Left lobe of liver (tissue), 2 donors: Measurements from ENCODE around the gene STAG3. TPM values are rescaled to one million over a fixed set of nuclear protein-coding genes. Genes with fewer than 3 reads are reported as not detected.
"Not testable (repeated sequence)": the region's sequence is repeated elsewhere in the genome, so short reads cannot be mapped to it uniquely, and the experiment has no call there.

Source experiments
- ATAC-seq: fragments of 200-7000 bp; cut with Tn5 transposase; one replicate; pipeline ENCODE4 v1.9.1; 2020; ENCODE audit warnings: mild to moderate bottlenecking, moderate library complexity
- DNase-seq: peaks from one replicate; pipeline ENCODE4 v3.0.0-alpha.2; 2020; ENCODE audit warnings: low spot score
- total RNA-seq: library from RNA; stranded (reverse); gene quantifications from one replicate; pipeline ENCODE4 v1.2.1, GENCODE V29; 2021
- donor health status: DM: no; HTN: no; CAD: no; lungs with moderate emphysema.
- donor health status: DM: no; HTN: yes; CAD: no.

Gene STAG3
- total RNA-seq, 1 donor from 2014 or later = 3.1 TPM

DNA sequence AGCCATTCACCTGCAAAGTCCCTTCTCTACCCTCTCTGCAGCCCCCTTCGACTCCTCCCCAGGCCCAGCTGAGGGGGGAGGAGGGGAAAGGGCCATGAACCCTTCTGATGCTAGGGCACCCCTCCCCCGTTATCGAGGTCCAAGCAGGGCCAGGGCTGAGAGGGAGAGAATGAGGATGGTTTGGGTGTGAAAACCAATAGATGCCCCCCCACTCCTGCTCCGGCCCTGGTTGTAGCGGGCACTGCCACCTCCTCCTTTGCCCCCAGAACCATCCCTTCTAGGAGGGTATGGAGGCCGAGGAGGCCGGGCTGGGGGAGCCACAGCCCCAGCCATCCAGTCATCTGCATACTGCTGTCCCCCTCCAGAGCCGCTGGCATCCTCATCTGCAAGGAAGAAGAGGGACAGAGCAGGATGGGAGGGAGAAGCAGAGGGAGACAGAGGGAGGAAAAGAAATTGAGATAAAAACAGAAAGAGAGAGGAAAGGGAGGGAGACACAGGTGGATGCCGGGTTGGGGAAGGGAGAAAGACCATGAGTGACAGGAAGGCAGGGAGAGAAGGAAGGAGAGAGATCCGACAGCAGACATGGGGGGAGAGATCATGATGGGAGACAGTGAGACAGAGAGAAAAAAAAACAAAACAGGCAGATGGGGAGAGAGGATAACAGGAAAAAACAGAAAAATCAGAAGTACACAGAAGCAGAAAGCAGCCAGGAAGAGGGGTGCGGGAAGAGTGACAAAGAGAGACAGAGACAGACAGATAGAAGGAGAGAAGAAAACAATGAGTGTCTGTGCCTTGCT, 7.4 kb upstream of the STAG3 start:
- no peak for DNase-seq
- ATAC-seq = no peak

DNA sequence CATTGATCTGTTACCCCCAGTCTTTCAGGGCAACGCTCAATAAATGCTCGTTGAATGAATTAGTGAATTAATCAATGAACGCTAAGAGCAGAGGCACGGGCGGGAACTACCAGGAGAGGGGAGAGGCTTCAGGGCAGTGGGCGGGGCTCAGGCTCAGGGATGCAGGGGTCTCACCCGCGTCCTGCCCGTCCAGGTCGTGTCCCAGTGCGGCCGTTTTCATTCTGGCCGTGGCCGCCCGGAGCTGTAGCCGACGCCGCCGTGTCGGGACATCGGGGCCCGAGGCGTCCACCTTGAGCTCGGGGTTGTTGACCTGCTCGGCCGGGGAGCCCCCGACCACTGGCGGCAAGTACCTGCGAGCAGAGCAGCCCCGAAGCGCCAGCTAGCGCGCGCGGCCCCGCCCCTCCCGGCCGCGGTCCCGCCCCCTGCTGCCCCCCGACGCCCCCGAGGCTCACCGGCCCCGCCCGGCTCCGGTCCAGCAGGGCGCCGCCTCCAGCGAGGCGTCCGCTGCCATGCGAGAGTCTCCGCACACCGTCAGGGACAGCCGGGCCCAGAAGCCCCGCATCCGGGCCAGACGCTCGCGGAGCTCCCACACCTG, 6.5 kb upstream of the STAG3 start:
- DNase-seq (no peak), ATAC-seq (peak; percentile 44)

DNA sequence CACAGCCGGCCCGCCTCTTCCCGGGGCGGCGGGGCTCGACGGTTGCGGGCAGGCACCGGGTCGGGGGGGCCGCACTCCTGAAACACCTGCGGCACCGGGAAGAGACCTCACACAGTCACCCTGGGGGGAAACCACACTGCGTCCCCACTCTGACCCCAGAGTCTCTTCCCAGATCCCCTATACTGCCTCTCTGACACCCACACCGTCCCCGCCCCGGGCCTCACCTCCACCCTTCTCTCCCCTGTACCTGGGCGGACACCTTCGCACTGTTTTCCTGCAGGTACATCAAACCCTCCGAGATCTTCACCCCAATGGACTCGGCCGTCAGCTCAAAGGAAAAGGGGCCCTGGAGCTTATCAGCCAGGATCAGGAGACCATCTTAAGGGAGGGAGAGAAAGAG, 5.9 kb upstream of the STAG3 start:
- ATAC-seq (no peak), DNase-seq (no peak)

DNA sequence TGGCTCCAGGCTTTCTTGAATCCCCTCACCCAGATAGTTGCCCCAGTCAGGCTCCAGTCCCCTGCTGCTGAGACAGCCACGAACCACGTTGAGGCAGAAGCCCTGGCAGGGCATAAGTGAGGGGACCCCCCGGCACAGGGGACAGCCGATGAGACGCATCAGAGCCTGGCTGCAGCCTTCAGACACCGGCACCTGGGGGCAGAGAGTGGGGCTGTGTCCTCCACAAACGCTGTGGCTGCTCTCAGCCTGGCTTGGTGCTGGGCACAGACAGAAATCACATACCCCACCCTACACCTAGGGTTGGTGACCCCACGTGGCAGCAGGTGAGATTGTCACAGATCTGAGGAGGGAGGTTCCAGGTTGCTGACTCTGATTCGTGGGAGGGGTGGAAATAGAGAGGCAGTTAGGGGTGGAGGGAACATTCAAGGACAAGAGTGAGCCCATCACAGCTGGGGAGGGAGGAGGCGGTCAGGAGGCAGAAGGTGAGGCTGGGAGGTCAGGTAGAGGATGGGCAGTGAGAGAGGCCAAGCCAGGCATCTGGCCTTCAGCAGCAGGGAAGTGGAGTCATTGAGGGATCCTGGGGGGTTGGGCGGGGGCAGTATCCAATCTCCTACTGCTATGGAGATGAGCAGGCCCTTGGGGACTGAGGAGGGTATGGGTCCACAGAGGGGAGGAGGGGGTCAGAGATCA, 3.8 kb upstream of the STAG3 start:
- ATAC-seq = no peak
- DNase-seq = no peak

DNA sequence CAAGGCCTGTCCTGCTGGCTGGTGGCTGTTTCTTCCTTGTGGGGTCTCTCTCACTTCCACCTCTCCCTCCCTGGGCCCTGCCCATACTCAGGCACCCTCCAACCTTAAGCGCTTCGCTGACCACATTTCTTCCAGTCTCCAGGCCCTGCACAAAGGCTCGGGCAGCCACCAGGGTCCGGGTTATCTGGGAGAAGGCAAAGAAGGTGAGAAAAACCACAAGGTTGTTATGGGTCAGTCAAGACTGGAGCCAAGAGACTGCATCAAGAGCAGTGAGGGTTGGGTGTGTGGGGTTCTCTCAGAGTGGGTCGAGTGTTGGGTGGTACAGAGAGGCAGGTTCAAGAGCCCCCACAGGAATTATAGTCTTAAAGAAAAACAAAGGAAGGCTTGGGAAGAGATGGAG, 3.1 kb upstream of the STAG3 start:
- no peak for DNase-seq

DNA sequence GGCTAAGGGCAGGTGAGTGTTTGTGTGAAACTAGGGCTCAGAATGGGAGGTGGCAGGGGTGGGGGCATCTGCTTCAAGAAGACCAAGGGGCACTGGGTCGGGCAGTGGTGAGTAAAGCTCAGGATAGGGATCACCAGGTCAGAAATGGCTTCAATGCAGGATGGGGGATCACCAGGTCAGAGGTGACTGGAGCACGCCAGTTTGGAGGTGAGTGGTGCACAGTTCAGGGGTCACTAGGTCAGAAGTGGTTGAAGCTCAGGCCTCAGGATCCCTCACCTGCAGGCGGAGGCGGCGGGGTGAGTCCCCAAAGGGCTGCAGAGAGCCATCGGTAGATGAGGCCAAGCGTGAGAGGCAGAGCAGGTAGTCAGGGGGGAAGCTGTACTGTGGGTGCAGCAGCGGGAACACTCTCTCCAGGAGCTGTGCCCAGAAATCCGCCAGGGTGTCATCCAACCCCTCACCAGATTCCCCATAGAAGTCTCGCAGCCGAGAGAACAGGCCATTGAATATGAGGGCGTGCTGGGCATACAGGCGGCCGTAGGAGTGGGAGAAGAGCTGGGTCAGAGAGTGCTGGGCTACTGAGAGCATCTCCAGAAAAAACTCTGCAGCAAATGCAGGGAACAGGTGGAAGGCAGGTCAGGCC, 2.3 kb upstream of the STAG3 start:
- no peak for DNase-seq

More for the DNA sequence above, 3.1 kb upstream of the STAG3 start:
- no peak for ATAC-seq

DNA sequence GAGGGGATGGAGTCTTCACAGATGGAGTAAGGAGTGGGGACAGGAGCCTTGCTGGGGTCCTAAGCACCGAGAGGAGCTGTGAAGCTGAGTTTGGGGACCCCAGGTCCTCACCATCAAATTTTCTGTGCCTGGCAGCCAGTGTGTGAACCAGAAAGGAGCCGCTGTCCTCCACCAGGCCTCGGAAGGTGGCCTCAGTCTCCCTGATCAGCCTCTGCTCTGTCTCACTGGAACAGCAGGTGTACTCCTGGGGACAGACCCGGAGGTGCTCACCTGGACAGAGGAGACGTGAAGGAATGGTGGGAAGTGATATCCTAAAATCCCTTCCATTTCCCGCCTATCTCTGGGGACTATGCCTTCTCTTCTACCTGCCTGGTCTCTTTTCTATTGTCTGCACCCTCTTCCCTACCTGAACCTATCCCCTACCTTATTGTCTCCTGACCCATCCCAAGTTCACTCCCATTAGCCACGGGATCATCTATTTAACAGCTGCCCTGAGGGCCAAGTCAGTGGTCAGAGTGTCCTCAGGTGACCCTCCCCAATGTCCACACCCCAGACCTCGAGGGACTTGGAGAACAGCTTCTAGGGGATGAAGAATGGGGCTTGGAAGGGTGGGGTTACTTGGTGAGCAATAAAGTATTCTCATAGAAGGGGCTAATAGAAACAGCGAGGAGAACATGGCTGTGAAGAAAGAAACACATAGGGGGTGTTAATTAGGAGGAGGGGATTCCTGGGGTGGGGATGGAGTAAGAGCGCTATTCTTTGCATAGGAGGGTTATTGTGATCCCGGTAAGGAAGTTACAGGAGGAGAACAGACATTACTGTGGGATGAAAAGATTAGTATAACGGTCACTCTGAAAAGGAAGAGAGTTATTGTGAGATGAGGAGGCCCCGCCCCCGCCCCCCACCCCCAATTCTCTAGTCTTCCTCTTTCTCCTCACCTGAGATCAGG, 1.3 kb upstream of the STAG3 start:
- DNase-seq (no peak), ATAC-seq (no peak)

More for the DNA sequence above, 2.3 kb upstream of the STAG3 start:
- no peak for ATAC-seq

DNA sequence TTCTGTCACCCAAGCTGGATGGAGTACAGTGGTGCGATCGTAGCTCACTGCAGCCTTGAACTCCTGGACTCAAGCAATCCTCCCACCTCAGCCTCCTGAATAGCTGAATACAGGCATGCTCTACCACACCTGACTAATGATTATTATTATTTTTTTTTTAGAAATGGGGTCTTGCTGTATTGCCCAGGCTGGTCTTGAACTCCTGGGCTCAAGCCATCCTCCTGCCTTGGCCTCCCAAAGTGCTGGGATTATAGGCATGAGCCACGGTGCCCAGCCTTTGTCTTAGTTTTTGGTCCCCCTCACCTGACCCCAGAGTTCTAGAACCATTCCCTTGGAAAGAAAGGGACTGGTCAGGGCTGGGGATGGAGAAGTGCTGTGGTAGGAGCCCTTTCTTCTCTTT, 2.4 kb downstream of the STAG3 start:
- not testable (repeated sequence) for ATAC-seq, DNase-seq

DNA sequence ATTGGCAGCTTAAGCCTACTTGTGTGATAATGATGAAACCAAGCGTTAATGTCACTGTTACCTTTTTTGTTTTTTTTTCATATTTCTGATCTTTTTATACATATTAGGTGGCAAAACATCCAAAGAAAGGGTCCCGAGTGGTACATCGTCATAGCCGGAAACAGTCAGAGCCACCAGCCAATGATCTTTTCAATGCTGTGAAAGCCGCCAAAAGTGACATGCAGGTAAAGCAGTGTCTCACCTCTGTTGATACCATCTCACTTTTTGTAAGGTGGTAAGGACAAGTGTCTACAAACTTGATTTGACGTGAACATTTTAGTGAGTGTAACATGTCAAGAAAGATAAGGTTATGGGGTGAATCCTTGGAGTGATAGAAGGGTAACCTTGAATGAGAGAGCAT, 4.9 kb downstream of the STAG3 start:
- not testable (repeated sequence) for DNase-seq, ATAC-seq

DNA sequence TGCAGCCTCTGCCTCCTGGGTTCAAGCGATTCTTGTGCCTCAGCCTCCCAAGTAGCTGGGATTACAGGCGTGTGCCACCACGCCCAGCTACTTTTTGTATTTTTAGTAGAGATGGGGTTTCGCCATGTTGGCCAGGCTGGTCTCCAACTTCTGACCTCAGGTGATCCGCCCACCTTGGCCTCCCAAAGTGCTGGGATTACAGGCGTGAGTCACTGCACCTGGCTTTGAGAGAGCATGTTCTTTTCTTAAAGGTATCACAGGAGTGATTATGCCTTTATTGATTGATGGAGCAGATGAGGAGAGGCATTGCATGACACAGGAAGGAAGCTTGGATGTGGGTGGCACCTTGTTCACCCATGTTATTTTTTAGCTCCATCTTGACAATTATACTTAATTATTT, 5.4 kb downstream of the STAG3 start:
- not testable (repeated sequence) for ATAC-seq, DNase-seq

DNA sequence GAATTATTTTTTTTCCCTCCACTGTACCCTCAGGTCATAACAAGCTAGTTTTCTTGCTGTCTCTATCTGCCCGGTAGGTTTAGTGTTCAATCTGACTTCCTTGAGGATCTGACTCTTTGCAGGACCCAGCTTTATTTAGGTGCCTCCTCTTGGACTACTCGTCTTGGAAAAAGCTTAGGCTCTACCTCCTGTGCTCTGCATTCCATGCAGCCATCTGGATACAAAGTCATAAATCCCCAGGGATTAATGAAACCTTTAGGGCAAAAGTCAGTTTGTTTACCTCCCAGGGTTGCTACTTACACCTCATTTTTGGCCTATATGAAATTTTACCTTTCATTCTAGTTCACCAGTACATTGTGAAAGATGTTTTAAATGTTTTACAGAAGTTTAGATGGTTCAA, 8.0 kb downstream of the STAG3 start:
- DNase-seq (no peak), ATAC-seq (no peak)

DNA sequence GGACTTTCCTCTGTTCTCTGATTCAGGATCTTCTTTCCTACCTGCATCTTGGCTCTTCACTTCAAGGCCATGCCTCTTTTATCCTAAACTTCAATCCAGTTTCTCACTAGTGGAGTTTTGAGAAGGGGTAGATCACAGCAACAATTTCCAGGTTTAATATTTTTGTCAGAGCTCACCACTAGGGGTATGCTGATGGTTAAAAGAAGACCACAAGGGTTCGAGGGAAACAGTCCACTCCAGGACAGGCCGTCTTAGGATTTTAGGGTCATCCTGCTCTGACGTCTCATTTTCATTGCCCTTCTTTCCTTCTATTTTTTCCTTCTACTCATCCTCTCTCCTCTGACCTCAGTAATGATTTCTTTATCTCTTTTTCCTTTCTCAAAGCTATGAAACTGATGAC, 11.3 kb downstream of the STAG3 start:
- no peak for ATAC-seq

DNA sequence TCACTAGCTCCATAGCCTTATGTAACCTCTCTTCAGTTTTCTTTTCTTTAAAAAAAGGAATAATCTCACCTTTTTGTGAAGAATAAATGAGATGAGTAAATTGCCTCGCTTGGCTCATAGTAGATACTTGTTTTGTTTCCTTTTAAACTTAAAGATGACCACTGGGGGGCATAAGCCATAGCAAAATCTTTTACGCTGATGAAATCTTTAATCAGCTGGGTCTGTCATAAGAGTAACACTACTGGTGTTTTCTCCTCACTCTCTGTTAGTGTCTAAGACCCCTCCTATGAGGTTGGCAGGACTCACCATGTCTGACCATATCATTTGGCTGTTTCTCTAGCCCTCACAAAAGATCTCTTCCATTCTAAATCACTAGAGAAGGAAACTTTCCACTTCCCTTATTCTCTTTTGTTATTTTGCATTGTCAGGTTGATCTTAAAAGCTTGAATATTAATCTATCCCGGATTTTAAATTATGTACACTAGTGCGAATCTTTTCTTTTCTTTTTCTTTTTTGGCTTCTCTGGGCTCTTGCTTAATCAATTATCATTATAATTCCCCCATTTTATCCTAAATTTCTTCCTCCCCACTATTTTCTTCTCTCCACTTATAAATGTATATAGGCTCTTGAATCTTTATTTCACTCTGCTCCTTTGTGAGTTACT, 12.5 kb downstream of the STAG3 start:
- no peak for DNase-seq
- peak; percentile 95 for ATAC-seq

More for the DNA sequence above, 11.3 kb downstream of the STAG3 start:
- no peak for DNase-seq

DNA sequence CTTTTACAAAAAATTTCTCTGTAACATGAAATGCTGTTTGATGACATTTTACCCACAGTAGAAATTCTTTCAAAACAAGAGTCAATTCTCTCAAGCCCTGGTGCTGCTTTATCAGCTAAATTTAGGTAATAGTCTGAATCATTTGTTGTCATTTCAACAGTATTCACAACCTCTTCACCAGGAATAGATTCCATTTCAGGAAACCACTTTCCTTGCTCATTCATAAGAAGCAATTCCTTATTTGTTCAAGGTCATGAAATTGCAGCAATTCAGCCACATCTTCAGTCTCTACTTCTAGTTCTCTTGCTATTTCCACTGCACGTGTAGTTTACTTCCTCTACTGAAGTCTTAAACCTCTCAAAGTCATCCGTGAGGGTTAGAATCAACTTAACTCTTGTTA, 14.1 kb downstream of the STAG3 start:
- DNase-seq = no peak
- ATAC-seq = no peak

DNA sequence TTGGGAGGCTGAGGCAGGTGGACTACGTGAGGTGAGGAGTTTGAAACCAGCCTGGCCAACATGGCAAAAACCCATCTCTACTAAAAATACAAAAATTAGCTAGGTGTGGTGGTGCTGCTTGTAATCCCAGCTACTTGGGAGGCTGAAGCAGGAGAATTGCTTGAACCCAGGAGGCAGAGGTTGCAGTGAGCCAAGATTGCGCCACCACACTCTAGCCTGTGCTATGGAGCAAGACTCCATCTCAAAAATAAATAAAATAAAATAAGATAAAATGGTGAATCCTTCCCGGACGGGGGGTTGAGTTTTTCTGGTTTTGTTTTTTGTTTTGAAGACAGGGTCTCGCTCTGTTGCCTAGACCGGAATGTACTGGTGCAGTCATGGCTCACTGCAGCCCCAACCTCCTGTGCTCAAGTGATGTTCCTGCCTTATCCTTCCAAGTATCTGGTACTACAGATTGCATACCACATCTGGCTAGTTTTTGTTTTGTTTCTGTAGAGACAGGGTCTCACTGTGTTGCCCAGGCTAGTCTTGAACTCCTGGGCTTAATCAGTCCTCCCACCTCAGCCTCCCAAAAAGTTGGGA, 14.7 kb downstream of the STAG3 start:
- ATAC-seq, DNase-seq: not testable (repeated sequence)

DNA sequence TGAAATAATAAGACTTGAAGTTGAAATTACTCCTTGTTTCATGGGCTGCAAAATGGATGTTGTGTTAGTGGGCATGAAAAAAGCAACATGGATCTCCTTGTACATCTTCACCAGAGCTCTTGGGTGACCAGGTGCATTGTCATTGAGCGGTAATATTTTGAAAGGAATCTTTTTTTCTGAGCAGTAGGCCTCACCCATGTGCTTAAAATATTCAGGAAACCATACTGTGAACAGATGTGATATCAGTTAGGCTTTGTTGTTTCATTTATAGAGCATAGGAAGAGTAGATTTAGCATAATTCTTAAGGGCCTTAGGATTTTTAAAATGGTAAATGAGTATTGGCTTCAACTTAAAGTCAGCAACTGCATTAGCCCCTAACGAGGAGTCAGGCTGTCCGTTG, 15.3 kb downstream of the STAG3 start:
- no peak for ATAC-seq
- DNase-seq = no peak

DNA sequence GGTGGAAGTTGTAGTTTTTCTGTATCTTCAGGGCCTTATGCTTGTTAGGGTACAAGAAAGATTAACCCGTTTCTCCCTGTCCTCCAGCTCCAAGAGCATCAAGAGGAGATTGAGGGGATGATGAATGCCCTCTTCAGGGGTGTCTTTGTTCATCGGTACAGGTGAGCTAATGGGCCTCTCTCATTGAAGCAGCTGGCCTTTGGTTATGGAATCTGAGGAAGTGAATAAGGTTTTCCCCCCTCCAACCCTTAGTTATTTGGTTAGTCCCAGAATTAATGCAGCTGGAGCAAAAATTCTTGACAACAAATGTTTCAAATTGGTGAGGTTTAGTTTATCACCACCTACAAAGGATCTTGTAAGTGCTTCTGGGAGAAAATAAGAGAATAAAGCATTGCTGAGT, 17.5 kb downstream of the STAG3 start:
- ATAC-seq = no peak
- DNase-seq = no peak

DNA sequence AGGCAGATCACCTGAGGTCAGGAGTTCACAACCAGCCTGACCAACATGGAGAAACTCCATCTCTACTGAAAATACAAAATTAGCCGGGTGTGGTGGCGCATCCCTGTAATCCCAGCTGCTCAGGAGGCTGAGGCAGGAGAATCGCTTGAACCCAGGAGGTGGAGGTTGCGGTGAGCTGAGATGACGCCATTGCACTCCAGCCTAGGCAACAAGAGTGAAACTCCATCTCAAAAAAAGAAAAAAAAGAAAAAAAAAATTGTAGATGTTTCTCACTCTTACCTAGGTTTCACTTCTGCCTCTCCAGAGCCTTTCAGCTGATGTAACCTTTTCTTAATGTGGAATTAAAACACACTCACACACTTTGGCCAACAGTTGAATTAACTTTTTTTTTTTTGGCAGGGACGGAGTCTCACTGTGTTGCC, 18.2 kb downstream of the STAG3 start:
- not testable (repeated sequence) for DNase-seq, ATAC-seq

DNA sequence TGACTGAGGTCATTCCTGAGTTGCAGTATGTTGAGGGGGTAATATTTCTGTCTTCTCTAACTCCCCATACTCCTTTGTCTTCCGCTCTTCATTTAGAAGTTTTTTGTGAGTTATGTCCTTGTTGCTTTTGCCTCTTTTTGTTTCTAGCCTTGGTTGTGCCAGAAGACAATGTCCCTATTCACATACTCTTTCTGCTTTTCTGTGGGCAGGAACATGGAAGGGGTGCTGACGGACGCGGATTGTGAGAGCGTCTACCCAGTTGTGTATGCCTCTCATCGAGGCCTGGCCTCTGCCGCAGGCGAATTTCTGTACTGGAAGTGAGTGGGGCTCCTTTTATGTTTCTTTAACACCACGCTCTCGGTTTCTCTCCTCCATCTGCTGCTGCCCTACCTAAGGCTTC, 20.5 kb downstream of the STAG3 start:
- DNase-seq (no peak), ATAC-seq (no peak)
